SK-N-SH treated with all-trans-retinoic acid at 6 μM for 48 hours (cell line): ENCODE data around the gene SPATA25.
A peak's percentile ranks its signal among the peaks of the same experiment; 100 is the strongest.

ENCODE experiments used
- ATAC-seq: fragments of 200-7000 bp; cut with Tn5 transposase; 3 replicates; pipeline ENCODE4 v1.9.1; 2020; ENCODE audit warnings: mild to moderate bottlenecking, moderate library complexity
- CREB5 ChIP-seq: fragments of 250-450 bp; sonication (Bioruptor Pico); IDR thresholded peaks from 2 replicates; pipeline ENCODE4 v1.5.1; 2020; ENCODE audit warnings: low read depth, mild to moderate bottlenecking, moderate library complexity
- CSDC2 ChIP-seq: fragments of 250-450 bp; sonication (Bioruptor Pico); IDR thresholded peaks from 2 replicates; pipeline ENCODE4 v1.5.0; 2020; ENCODE audit warnings: mild to moderate bottlenecking, moderate library complexity
- CSRNP3 ChIP-seq: fragments of 250-450 bp; sonication (Bioruptor Pico); IDR thresholded peaks from 2 replicates; pipeline ENCODE4 v1.5.1; 2021; ENCODE audit warnings: mild to moderate bottlenecking, moderate library complexity
- GLIS3 ChIP-seq: fragments of 250-450 bp; sonication (Bioruptor Pico); IDR thresholded peaks from 2 replicates; pipeline ENCODE4 v1.5.0; 2020; ENCODE audit warnings: mild to moderate bottlenecking, moderate library complexity
- ISL1 ChIP-seq: fragments of 250-450 bp; sonication (Bioruptor Pico); IDR thresholded peaks from 2 replicates; pipeline ENCODE4 v2.1.2; 2022; ENCODE audit warnings: mild to moderate bottlenecking, moderate library complexity
- OSR1 ChIP-seq: fragments of 250-450 bp; sonication (Bioruptor Pico); IDR thresholded peaks from 2 replicates; pipeline ENCODE4 v1.8.0; 2022; ENCODE audit warnings: moderate library complexity, mild to moderate bottlenecking, inconsistent platforms
- PATZ1 ChIP-seq: fragments of 250-450 bp; sonication (Bioruptor Pico); IDR thresholded peaks from 2 replicates; pipeline ENCODE4 v1.8.0; 2020; ENCODE audit warnings: mild to moderate bottlenecking, moderate library complexity, borderline replicate concordance
- POU6F1 ChIP-seq: fragments of 250-450 bp; sonication (Bioruptor Pico); IDR thresholded peaks from 2 replicates; pipeline ENCODE4 v1.8.0; 2021; ENCODE audit warnings: low read depth, mild to moderate bottlenecking, moderate library complexity, borderline replicate concordance
- PPARA ChIP-seq: fragments of 250-450 bp; sonication (Bioruptor Pico); IDR thresholded peaks from 2 replicates; pipeline ENCODE4 v1.5.0; 2020; ENCODE audit warnings: mild to moderate bottlenecking, borderline replicate concordance
- RARB ChIP-seq: fragments of 250-450 bp; sonication (Bioruptor Pico); IDR thresholded peaks from 2 replicates; pipeline ENCODE4 v1.8.0; 2021; ENCODE audit warnings: mild to moderate bottlenecking, moderate library complexity
- SNAI2 ChIP-seq: fragments of 250-450 bp; sonication (Bioruptor Pico); IDR thresholded peaks from 2 replicates; pipeline ENCODE4 v1.5.0; 2020; ENCODE audit warnings: mild to moderate bottlenecking, moderate library complexity
- TCF4 ChIP-seq: fragments of 250-450 bp; sonication (Bioruptor Pico); IDR thresholded peaks from 2 replicates; pipeline ENCODE4 v1.8.0; 2021; ENCODE audit warnings: mild to moderate bottlenecking, moderate library complexity, borderline replicate concordance
- TSHZ2 ChIP-seq: fragments of 250-450 bp; sonication (Bioruptor Pico); IDR thresholded peaks from 2 replicates; pipeline ENCODE4 v1.5.0; 2020; ENCODE audit warnings: mild to moderate bottlenecking, moderate library complexity
- ZC3H10 ChIP-seq: fragments of 250-450 bp; sonication (Bioruptor Pico); IDR thresholded peaks from 2 replicates; pipeline ENCODE4 v1.5.1; 2021; ENCODE audit warnings: mild to moderate bottlenecking, moderate library complexity
- ZFP3 ChIP-seq: fragments of 250-450 bp; sonication (Bioruptor Pico); IDR thresholded peaks from 2 replicates; pipeline ENCODE4 v1.5.0; 2020; ENCODE audit warnings: mild to moderate bottlenecking, moderate library complexity
- ZFP30 ChIP-seq: fragments of 450-650 bp; formaldehyde crosslinking; IDR thresholded peaks from 2 replicates; pipeline ENCODE4 v1.5.0; 2022; ENCODE audit warnings: mild to moderate bottlenecking, moderate library complexity
- ZNF565 ChIP-seq: fragments of 450-650 bp; formaldehyde crosslinking; conservative IDR thresholded peaks from 2 replicates; pipeline ENCODE4 v1.5.0; 2020; ENCODE audit warnings: low read depth, mild to moderate bottlenecking, moderate library complexity
- ZNF70 ChIP-seq: fragments of 450-650 bp; formaldehyde crosslinking; IDR thresholded peaks from 2 replicates; pipeline ENCODE4 v1.5.0; 2020; ENCODE audit warnings: mild to moderate bottlenecking, moderate library complexity
- ZNF8 ChIP-seq: fragments of 450-650 bp; formaldehyde crosslinking; IDR thresholded peaks from 2 replicates; pipeline ENCODE4 v1.5.0; 2020; ENCODE audit warnings: mild to moderate bottlenecking, moderate library complexity

Gene SPATA25

GRCh38 chr20:45917790-45918141, 30.3 kb upstream of the SPATA25 start (continued):
- TF ChIP-seq PPARA (CRISPR knock-in tag) (no peak), ZNF70 (CRISPR knock-in tag) (no peak), TCF4 (CRISPR knock-in tag) (no peak)
- TF ChIP-seq, all 23 proteins: peak for 0

GRCh38 chr20:45913116-45913515, 25.7 kb upstream of the SPATA25 start:
- ATAC-seq: no peak
- TF ChIP-seq CSRNP3 (CRISPR knock-in tag): no peak
- TF ChIP-seq TSHZ2 (CRISPR knock-in tag): no peak
- no peak for TF ChIP-seq GLIS3 (CRISPR knock-in tag)
- TF ChIP-seq CREB5 (CRISPR knock-in tag): no peak
- TF ChIP-seq ZC3H10 (CRISPR knock-in tag): no peak
- no peak for TF ChIP-seq ZNF565 (CRISPR knock-in tag)
- no peak for TF ChIP-seq POU6F1 (CRISPR knock-in tag)
- no peak for TF ChIP-seq SNAI2
- TF ChIP-seq CSDC2 (CRISPR knock-in tag): no peak

GRCh38 chr20:45912344-45912682, 24.9 kb upstream of the SPATA25 start:
- ATAC-seq: no peak
- no peak for TF ChIP-seq CSDC2 (CRISPR knock-in tag)
- no peak for TF ChIP-seq TSHZ2 (CRISPR knock-in tag)
- no peak for TF ChIP-seq ISL1 (CRISPR knock-in tag)
- no peak for TF ChIP-seq RARB (CRISPR knock-in tag)
- no peak for TF ChIP-seq ZFP30 (CRISPR knock-in tag)
- TF ChIP-seq OSR1 (CRISPR knock-in tag): no peak
- TF ChIP-seq, all 23 proteins: peak for 0

- no peak for TF ChIP-seq ZNF565 (CRISPR knock-in tag)
- TF ChIP-seq ZNF8: no peak
- peak; percentile 52; the same call in 1 of the 2 replicates for TF ChIP-seq PATZ1 (CRISPR knock-in tag)
- TF ChIP-seq POU6F1 (CRISPR knock-in tag): no peak
- TF ChIP-seq ZFP3 (CRISPR knock-in tag): no peak
- TF ChIP-seq CSRNP3 (CRISPR knock-in tag): no peak
- peak; percentile 59 for ATAC-seq
These were observed 24.3 kb upstream of the SPATA25 start, which contains the start of gene PLTP for GRCh38 chr20:45911486-45912343. Gene PLTP (minus strand): TSS chr20:45912155. CDS start chr20:45911452, 703 bp downstream.
